SJCRH30 (cell line): ENCODE data around the gene NXNL1. TPM values are rescaled to one million over a fixed set of nuclear protein-coding genes. Genes with fewer than 3 reads are reported as not detected.
"Not testable (repeated sequence)": the region's sequence is repeated elsewhere in the genome, so short reads cannot be mapped to it uniquely, and the experiment has no call there.

Source experiments
- DNase-seq, 2 experiments: peaks; one replicate each; pipeline ENCODE4 v3.0.0-alpha.2; 2015 to 2020
- H3K27ac ChIP-seq: fragments of 250-450 bp; sonication (Bioruptor Pico); 2 replicates; pipeline ENCODE4 v1.5.1; 2020; ENCODE audit warnings: mild to moderate bottlenecking, moderate library complexity
- H3K27me3 ChIP-seq: fragments of 250-450 bp; sonication (Bioruptor Pico); 2 replicates; pipeline ENCODE4 v1.5.1; 2020; ENCODE audit warnings: mild to moderate bottlenecking, moderate library complexity
- H3K36me3 ChIP-seq: fragments of 250-450 bp; sonication (Bioruptor Pico); 2 replicates; pipeline ENCODE4 v1.5.1; 2020; ENCODE audit warnings: mild to moderate bottlenecking, moderate library complexity
- H3K4me1 ChIP-seq: fragments of 250-450 bp; sonication (Bioruptor Pico); 2 replicates; pipeline ENCODE4 v1.5.1; 2020; ENCODE audit warnings: mild to moderate bottlenecking, moderate library complexity
- H3K4me3 ChIP-seq: fragments of 250-450 bp; sonication (Bioruptor Pico); 2 replicates; pipeline ENCODE4 v1.5.1; 2020; ENCODE audit warnings: mild to moderate bottlenecking, moderate library complexity
- H3K9me3 ChIP-seq: fragments of 250-450 bp; sonication (Bioruptor Pico); replicated peaks from 2 replicates; pipeline ENCODE4 v1.5.1; 2020; ENCODE audit warnings: mild to moderate bottlenecking, moderate library complexity
- total RNA-seq: library from RNA; depleted of rRNA; stranded (reverse); fragments of >200 nt; shearing (Covaris generic); gene quantifications from 2 replicates; pipeline ENCODE4 v1.2.3, GENCODE V29; 2014

The NXNL1 gene
- total RNA-seq, 1 experiment from 2014 or later: not detected

- no peak overlapping the region for H3K27ac ChIP-seq
- H3K4me1 ChIP-seq: peaks cover 9% of the 10 kb centered on the region
- H3K9me3 ChIP-seq: no peaks in the 10 kb centered on the region
- H3K36me3 ChIP-seq: no peaks in the 10 kb centered on the region; the same call in 1 of the 2 replicates
- H3K4me3 ChIP-seq: no peak overlapping the region
- no peaks in the 10 kb centered on the region for H3K27me3 ChIP-seq
- DNase-seq: no peak
These were observed 30.6 kb upstream of the NXNL1 start for GRCh38 chr19:17491287-17491686.

- no peak for DNase-seq
- no peak overlapping the region for H3K4me3 ChIP-seq
- H3K27ac ChIP-seq: no peak overlapping the region
- no peaks in the 10 kb centered on the region for H3K9me3 ChIP-seq
- no peaks in the 10 kb centered on the region; the same call in 1 of the 2 replicates for H3K36me3 ChIP-seq
- no peaks in the 10 kb centered on the region for H3K27me3 ChIP-seq
- H3K4me1 ChIP-seq: peaks cover 1% of the 10 kb centered on the region; the same call in 1 of the 2 replicates
These were observed 29.7 kb upstream of the NXNL1 start for GRCh38 chr19:17490411-17490810.

DNA sequence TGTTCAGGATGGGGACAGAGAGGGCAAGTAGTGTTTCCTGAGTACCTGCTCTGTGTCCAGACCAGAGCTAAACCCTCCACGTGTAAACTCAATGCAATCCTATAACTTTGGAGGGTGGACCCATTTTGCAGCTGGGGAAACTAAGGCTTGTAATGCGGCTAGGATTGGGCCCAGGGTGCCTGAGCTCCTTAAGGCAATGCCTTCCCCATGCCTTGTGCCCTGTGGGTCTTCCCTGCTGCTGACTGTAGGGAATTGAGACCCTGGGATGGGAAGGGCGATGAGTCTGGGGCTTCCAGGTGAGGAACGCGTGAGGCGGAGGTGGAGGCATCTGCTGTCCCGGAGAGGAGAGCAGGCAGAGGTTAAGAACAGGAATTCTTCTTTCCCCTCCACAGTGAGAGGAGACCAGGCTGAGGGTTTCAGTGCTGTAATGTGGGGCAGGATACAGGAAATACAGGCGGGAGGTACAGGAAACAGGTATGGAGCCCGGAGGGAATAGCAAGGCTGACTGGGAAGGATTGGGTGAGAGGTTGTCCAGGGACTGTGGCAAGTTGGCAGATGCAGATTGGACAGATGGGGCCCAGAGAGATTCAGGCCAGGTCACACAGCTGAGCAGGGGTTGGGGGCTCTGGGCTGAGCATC is 28.8 kb upstream of the NXNL1 start:
- Histone ChIP-seq H3K4me1 (no peaks in the 10 kb centered on the region), H3K9me3 (no peaks in the 10 kb centered on the region), H3K27ac (no peak overlapping the region), H3K4me3 (no peak overlapping the region), H3K27me3 (no peaks in the 10 kb centered on the region), H3K36me3 (no peaks in the 10 kb centered on the region; the same call in 1 of the 2 replicates)
- DNase-seq: no peak

GRCh38 chr19:17488593-17489391 is 28.1 kb upstream of the NXNL1 start:
- peak; percentile 59 for DNase-seq
- H3K27ac ChIP-seq: no peak overlapping the region
- H3K36me3 ChIP-seq: no peaks in the 10 kb centered on the region; the same call in 1 of the 2 replicates
- no peaks in the 10 kb centered on the region for H3K4me1 ChIP-seq
- no peak overlapping the region for H3K4me3 ChIP-seq
- H3K9me3 ChIP-seq: no peaks in the 10 kb centered on the region
- H3K27me3 ChIP-seq: no peaks in the 10 kb centered on the region

DNA sequence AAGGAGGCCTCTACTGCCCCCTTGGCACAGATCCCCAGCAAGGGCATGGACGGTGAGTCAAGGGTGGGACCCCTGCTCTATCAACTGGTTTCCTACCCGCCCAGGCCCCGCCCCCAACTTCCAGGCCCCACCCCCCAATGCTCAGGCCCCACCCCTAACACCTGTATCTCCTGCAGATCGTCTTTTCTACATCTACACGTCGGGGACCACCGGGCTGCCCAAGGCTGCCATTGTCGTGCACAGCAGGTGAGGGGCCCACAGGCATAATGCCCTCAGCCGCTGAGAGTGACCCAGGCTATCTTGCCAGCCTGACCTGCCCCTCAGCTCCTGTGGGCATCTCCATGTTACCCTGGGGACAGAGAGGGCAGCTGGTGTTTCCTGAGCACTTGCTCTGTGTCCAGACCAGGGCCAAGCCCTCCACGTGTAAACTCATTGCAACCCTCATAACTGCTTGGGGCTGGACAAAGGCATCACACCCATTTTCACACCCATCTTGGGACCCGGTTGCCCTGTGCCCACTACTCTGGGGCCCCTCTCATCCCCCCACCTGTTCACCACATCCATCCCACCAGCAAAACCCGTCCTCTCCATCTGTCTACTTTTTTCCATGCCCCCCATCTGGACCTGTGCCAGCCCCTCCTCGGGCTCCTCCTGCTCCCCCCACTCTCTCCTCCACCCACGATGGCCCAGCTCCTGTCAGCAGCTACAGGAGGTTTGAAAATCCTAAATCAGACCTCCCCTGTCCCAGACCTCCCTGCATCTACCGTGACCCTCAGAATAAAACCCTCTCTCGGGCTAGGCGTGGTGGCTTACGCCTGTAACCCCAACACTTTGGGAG is 26.8 kb upstream of the NXNL1 start:
- H3K9me3 ChIP-seq: no peaks in the 10 kb centered on the region
- H3K4me1 ChIP-seq: no peaks in the 10 kb centered on the region
- no peak overlapping the region for H3K4me3 ChIP-seq
- H3K27ac ChIP-seq: no peak overlapping the region
- no peaks in the 10 kb centered on the region; the same call in 1 of the 2 replicates for H3K36me3 ChIP-seq
- no peaks in the 10 kb centered on the region for H3K27me3 ChIP-seq
- no peak for DNase-seq

- DNase-seq: no peak
- H3K27me3 ChIP-seq: no peaks in the 10 kb centered on the region
- H3K36me3 ChIP-seq: no peaks in the 10 kb centered on the region; the same call in 1 of the 2 replicates
- H3K9me3 ChIP-seq: no peaks in the 10 kb centered on the region
- no peak overlapping the region for H3K27ac ChIP-seq
- H3K4me3 ChIP-seq: no peak overlapping the region
- H3K4me1 ChIP-seq: no peaks in the 10 kb centered on the region
These were observed 26.0 kb upstream of the NXNL1 start for GRCh38 chr19:17486545-17487240.

GRCh38 chr19:17484520-17485185 is 23.9 kb upstream of the NXNL1 start:
- Histone ChIP-seq H3K4me1 (no peaks in the 10 kb centered on the region), H3K27ac (no peak overlapping the region), H3K9me3 (no peaks in the 10 kb centered on the region), H3K4me3 (no peak overlapping the region), H3K36me3 (no peaks in the 10 kb centered on the region; the same call in 1 of the 2 replicates), H3K27me3 (no peaks in the 10 kb centered on the region)
- no peak for DNase-seq

DNA sequence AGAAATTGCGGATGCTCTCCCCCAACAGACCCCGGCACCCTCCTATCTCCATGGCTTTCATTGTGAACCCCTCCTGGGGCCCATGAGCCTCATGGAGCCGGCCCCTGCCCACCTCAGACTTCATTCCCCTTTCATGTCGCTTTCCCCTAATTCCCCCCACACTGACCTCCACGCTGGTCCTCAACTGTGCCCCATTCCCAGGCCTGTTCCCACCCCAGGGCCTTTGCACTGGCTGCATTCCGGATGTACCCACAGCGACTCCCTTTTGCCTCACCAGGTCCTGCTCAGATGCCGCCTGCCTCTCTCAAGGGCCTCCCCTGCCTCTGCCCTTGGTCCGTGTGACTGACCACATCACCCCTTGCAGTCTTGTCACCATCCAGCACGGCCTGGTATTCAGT is 22.9 kb upstream of the NXNL1 start:
- H3K9me3 ChIP-seq: no peaks in the 10 kb centered on the region
- no peak for DNase-seq
- H3K36me3 ChIP-seq: no peaks in the 10 kb centered on the region
- no peaks in the 10 kb centered on the region for H3K4me1 ChIP-seq
- H3K4me3 ChIP-seq: no peak overlapping the region
- no peak overlapping the region for H3K27ac ChIP-seq
- H3K27me3 ChIP-seq: no peaks in the 10 kb centered on the region

- H3K27me3 ChIP-seq: no peaks in the 10 kb centered on the region
- no peaks in the 10 kb centered on the region for H3K4me1 ChIP-seq
- DNase-seq: no peak
- H3K36me3 ChIP-seq: no peaks in the 10 kb centered on the region
- no peaks in the 10 kb centered on the region for H3K9me3 ChIP-seq
- no peak overlapping the region for H3K4me3 ChIP-seq
- no peak overlapping the region for H3K27ac ChIP-seq
These were observed 22.3 kb upstream of the NXNL1 start for GRCh38 chr19:17482877-17483604.

DNA sequence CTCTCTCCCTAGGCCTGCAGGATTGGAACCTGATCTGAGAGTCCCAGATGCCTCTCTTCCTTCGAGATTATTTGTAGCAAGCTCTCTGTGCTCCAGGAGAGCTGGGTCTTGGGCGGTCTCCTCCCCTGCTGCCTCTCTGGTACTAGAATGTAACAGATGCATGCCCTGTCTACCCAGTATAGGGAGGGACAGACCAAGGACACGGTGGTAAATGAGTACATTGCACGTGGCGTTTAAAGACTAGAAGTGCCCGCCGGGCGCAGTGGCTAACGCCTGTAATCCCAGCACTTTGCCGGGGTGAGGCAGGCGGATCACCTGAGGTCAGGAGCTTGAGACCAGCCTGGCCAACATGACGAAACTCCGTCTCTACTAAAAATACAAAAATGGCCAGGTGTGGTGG is 21.3 kb upstream of the NXNL1 start:
- H3K4me1 ChIP-seq: no peaks in the 10 kb centered on the region
- H3K4me3 ChIP-seq: no peak overlapping the region
- DNase-seq: no peak
- no peaks in the 10 kb centered on the region for H3K27me3 ChIP-seq
- no peaks in the 10 kb centered on the region for H3K9me3 ChIP-seq
- H3K36me3 ChIP-seq: no peaks in the 10 kb centered on the region
- H3K27ac ChIP-seq: no peak overlapping the region

DNA sequence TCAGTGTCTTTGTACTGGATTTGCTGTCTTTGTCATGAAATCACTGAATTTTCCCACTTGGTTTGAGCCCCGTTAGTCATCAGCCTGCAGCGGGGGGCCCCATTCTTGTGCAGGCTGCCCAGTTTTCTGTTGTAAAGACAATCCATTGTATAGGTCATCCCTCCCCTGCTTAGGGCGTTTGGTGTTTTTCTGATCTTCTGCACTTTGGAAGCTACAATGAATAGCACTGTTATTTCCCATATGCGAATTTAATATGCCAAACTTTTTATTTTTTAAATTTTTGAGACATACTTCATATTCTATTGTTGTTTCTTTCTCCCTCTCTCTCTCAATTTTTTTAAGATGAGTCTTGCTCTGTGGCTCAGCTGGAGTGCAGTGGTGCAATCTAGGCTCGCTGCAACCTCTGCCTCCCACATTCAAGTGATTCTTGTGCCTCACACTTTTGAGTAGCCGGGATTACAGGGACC is 18.6 kb upstream of the NXNL1 start:
- H3K36me3 ChIP-seq: no peaks in the 10 kb centered on the region
- H3K4me3 ChIP-seq: no peak overlapping the region
- H3K27me3 ChIP-seq: no peaks in the 10 kb centered on the region
- peaks cover 12% of the 10 kb centered on the region for H3K4me1 ChIP-seq
- DNase-seq: no peak
- no peaks in the 10 kb centered on the region for H3K9me3 ChIP-seq
- no peak overlapping the region for H3K27ac ChIP-seq

- Histone ChIP-seq H3K36me3 (no peaks in the 10 kb centered on the region), H3K4me1 (peaks cover 12% of the 10 kb centered on the region), H3K9me3 (no peaks in the 10 kb centered on the region), H3K27me3 (no peaks in the 10 kb centered on the region), H3K27ac (peak overlapping the region; percentile 93), H3K4me3 (no peak overlapping the region)
- peak; percentile 99 for DNase-seq
These were observed 14.9 kb upstream of the NXNL1 start for GRCh38 chr19:17475541-17476115.

DNA sequence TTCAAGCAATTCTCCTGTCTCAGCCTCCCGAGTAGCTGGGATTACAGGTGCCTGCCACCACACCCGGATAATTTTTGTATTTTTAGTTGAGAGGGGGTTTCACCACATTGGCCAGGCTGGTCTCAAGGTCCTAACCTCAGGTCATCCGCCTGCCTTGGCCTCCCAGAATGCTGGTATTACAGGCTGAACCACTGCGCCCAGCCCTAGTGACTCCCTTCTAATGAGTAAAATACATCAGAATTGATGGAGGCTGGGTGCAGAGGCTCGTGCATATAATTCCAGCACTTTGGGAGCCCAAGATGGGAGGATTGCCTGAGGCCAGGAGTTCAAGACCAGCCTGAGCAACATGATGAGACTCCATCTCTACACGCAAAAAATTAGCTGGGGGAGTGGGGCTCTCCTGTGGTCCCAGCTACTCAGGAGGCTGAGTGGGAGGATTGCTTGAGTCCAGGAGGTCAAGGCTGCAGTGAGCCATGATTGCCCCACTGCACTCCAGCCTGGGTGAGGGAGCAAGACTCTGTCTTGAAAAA is 14.3 kb upstream of the NXNL1 start:
- H3K27me3 ChIP-seq, H3K9me3 ChIP-seq, H3K36me3 ChIP-seq, DNase-seq, H3K4me3 ChIP-seq: not testable (repeated sequence)
- peaks cover 12% of the 10 kb centered on the region for H3K4me1 ChIP-seq
- H3K27ac ChIP-seq: peak overlapping the region; percentile 93
